Activated naive CD8-positive, alpha-beta T cell treated with anti-CD3 and anti-CD28 coated beads, Interleukin-2, amount 10 ng/mL, durations not matched to agents 7 days and 5 days (primary cell): Measurements from ENCODE around the gene PDGFB. TPM values are rescaled to one million over a fixed set of nuclear protein-coding genes. Genes with fewer than 3 reads are reported as not detected.

ENCODE experiments used
- ATAC-seq: fragments of 150-1000 bp; cut with Tn5 transposase; one replicate; pipeline ENCODE4 v1.10.0; 2021; ENCODE audit warnings: low read depth, moderate library complexity
- POLR2A ChIA-PET: fragments of 350-600 bp; sonication (Branson Sonifier 250); formaldehyde crosslinking; loops from one replicate; lab custom pipeline; 2021; ENCODE audit warnings: antibody characterized with exemption; lab: Charles Lee
- DNase-seq: peaks from one replicate; pipeline ENCODE4 v3.0.0; 2021
- H3K27ac Mint-ChIP-seq: one replicate; pipeline ENCODE4 v1.8.0; 2022; ENCODE audit warnings: mild to moderate bottlenecking, mixed read lengths
- H3K27me3 Mint-ChIP-seq: one replicate; pipeline ENCODE4 v1.8.0; 2022; ENCODE audit warnings: mild to moderate bottlenecking, moderate library complexity, mixed read lengths
- H3K36me3 Mint-ChIP-seq: one replicate; pipeline ENCODE4 v1.8.0; 2021; ENCODE audit warnings: mild to moderate bottlenecking, mixed read lengths
- H3K4me1 Mint-ChIP-seq: one replicate; pipeline ENCODE4 v1.8.0; 2021; ENCODE audit warnings: mixed read lengths
- H3K4me3 Mint-ChIP-seq: one replicate; pipeline ENCODE4 v1.8.0; 2022; ENCODE audit warnings: mild to moderate bottlenecking, moderate library complexity, mixed read lengths
- H3K9me3 Mint-ChIP-seq: one replicate; pipeline ENCODE4 v1.8.0; 2021; ENCODE audit warnings: mixed read lengths
- total RNA-seq, 2 experiments: library from RNA; stranded (reverse); gene quantifications; one replicate each; pipeline ENCODE4 v1.2.3, GENCODE V29; 2021

The PDGFB gene
- total RNA-seq, result 1 to 10 TPM; 7.2 to 7.9 TPM

GRCh38 chr22:39244496-39245129, at the start of gene PDGFB:
TSS of gene PDGFB (minus strand) at chr22:39244982. CDS start at chr22:39243963, 1,019 bp downstream.
- POLR2A ChIA-PET, result no interaction called here
- H3K27me3 Mint-ChIP-seq, result peaks cover 62% of the 10 kb centered on the region
- no peak within 1 kb of the TSS for H3K27ac Mint-ChIP-seq

DNA sequence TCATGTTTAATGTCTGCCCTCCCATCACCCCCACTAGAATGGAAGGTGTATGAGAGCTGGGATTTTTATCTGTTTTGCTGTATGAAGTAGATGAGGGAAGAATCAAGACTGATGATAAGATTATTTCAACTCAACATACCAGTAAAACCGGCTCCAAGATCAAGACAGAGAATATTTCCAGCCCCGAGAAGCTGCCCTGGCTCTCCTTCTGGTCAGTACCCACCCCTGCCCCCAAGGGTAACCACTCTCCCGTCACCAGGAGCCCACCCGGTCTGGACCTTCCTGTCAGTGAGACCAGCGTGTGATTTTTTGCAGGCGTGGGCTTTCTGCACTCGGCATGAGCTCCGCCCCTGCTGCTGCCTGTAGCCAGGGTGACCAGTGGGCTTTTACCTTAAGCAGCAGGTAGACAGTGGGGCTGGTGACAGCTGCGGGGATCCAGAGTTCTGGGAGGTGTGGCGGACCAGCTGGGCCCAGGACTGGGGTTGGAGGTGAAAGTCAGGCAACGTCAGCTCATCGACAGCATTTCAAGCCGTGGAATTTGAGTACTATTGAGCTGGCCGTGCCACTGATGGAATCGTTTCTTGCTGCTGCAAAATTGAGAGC, 49.1 kb upstream of the PDGFB start:
- Mint-ChIP-seq H3K4me1 (peaks cover 2% of the 10 kb centered on the region), H3K4me3 (no peak overlapping the region), H3K9me3 (no peaks in the 10 kb centered on the region), H3K27ac (peak overlapping the region; percentile 34), H3K36me3 (no peaks in the 10 kb centered on the region), H3K27me3 (peaks cover 10% of the 10 kb centered on the region)
- DNase-seq, result no peak
- POLR2A ChIA-PET, result no interaction called here
- ATAC-seq, result no peak

More at GRCh38 chr22:39244496-39245129, at the start of gene PDGFB:
- peak within 1 kb of the TSS; percentile 70 for H3K4me3 Mint-ChIP-seq
- no peak for ATAC-seq
- DNase-seq, result no peak
- peaks cover 2% of the 10 kb centered on the region for H3K36me3 Mint-ChIP-seq
- no peaks in the 10 kb centered on the region for H3K9me3 Mint-ChIP-seq
- peaks cover 19% of the 10 kb centered on the region for H3K4me1 Mint-ChIP-seq

DNA sequence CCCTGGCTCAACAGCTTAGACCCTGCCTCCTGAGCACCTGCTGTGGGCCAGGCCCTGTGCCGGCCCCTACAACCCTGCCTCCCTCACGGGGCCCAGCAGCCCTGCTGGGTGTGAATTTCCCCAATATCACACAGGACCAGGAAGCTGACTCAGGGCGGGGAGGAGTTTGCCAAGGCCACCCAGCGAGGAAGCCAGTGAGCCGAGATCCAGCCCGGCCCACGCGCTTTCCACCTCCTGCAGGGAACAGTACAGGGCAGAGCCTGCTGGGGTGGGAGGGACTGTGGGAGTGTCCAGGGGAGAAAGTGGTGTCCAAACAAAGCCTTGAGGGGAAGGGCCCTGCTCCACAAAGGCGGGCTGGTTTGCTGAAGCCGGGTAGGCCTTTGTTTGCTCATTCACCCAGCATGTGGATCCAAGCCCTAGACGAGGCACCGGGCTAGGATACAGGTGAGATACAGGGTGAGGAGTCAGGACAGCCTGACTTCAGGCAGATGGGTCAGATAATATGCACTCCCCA, 47.8 kb upstream of the PDGFB start:
- Mint-ChIP-seq H3K4me3 (no peak overlapping the region), H3K36me3 (no peaks in the 10 kb centered on the region), H3K9me3 (no peaks in the 10 kb centered on the region), H3K27me3 (peaks cover 8% of the 10 kb centered on the region), H3K27ac (no peak overlapping the region), H3K4me1 (no peaks in the 10 kb centered on the region)
- DNase-seq (no peak), ATAC-seq (no peak)
- POLR2A ChIA-PET, result no interaction called here

DNA sequence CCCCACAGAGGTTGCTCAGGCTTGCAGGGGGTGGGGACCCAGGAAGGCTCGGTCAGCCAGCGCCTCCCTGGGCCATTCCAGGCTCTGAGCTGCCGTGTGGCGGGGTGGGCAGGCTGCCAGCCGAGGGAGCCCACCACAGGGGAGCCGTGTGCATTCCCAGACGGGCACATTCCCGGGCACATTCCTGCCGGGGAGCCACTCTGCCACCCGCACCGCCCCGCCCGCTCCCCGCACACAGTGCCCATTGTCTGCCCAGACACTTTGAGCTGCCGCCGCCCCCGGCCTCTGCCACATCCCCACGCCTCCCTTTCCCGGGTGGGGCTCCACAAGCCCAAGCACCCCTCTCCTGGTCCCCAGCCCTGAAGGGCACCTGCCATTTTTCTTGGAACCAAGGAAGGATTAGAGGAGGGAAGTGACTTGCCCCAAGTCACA, 47.3 kb upstream of the PDGFB start:
- Mint-ChIP-seq H3K27me3 (peaks cover 11% of the 10 kb centered on the region), H3K36me3 (no peaks in the 10 kb centered on the region), H3K27ac (no peak overlapping the region), H3K4me3 (no peak overlapping the region), H3K9me3 (no peaks in the 10 kb centered on the region), H3K4me1 (peaks cover 3% of the 10 kb centered on the region)
- DNase-seq (no peak), ATAC-seq (no peak)
- POLR2A ChIA-PET, result interaction anchor here (0.5 kb wide), 1 partner anchor 293 kb away, joined by 5 read pairs; no protein-coding TSS in a partner anchor

DNA sequence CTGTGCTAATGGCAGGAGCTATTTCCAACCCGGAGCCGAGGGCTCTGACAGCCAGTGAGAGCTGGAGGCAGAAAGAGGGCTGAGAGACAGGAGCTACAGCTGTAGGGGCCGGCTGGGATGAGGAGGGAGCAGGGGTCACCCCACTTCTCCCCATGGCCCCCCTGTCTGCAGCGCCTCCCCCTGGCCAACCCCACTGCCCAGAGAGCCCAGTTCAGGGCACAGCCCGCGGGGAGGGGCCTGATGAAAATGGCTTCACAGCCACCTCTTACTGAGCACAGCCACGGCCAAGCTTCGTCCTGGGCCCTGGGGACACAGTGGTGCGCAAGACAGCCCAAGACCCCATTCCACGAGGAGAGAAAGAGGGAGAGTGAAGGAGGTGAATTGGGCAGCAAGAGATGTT, 46.7 kb upstream of the PDGFB start:
- Mint-ChIP-seq H3K27me3 (peaks cover 10% of the 10 kb centered on the region), H3K36me3 (no peaks in the 10 kb centered on the region), H3K9me3 (no peaks in the 10 kb centered on the region), H3K4me1 (peaks cover 3% of the 10 kb centered on the region), H3K4me3 (no peak overlapping the region), H3K27ac (no peak overlapping the region)
- DNase-seq (no peak), ATAC-seq (no peak)
- POLR2A ChIA-PET, result interaction anchor here (0.5 kb wide), 1 partner anchor 294 kb away, joined by 5 read pairs; no protein-coding TSS in a partner anchor

GRCh38 chr22:39290724-39291161, 46.0 kb upstream of the PDGFB start:
- H3K27me3 Mint-ChIP-seq, result peaks cover 9% of the 10 kb centered on the region
- H3K9me3 Mint-ChIP-seq, result no peaks in the 10 kb centered on the region
- ATAC-seq, result no peak
- POLR2A ChIA-PET, result no interaction called here
- H3K36me3 Mint-ChIP-seq, result no peaks in the 10 kb centered on the region
- H3K27ac Mint-ChIP-seq, result no peak overlapping the region
- DNase-seq, result no peak
- no peak overlapping the region for H3K4me3 Mint-ChIP-seq
- peaks cover 3% of the 10 kb centered on the region for H3K4me1 Mint-ChIP-seq

- Mint-ChIP-seq H3K4me1 (peaks cover 3% of the 10 kb centered on the region), H3K27me3 (peaks cover 10% of the 10 kb centered on the region), H3K9me3 (no peaks in the 10 kb centered on the region), H3K36me3 (no peaks in the 10 kb centered on the region), H3K4me3 (no peak overlapping the region), H3K27ac (no peak overlapping the region)
- no peak for DNase-seq
- POLR2A ChIA-PET, result no interaction called here
- ATAC-seq, result no peak
These were observed 45.4 kb upstream of the PDGFB start for GRCh38 chr22:39289975-39290720.

DNA sequence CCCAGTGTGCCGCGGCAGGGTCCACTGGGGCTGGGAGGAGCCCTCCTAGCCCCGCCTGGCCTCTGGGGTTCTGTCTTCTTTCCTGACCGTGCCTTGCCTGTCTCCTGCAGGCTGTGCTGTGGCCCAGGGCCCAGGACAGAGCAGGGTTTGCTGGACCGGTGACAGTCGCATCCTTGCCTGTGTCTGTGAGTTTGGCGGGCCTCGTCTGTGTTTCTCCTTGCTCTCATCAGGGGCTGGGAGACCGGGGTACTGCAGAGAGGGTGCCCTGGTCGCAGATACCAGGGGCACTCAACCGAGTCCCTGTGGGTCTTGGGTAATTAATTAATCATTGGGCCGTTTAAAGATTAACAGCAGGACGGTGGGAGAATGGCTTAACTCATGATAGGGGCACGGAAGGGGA, 44.8 kb upstream of the PDGFB start:
- Mint-ChIP-seq H3K27ac (no peak overlapping the region), H3K4me1 (peaks cover 3% of the 10 kb centered on the region), H3K9me3 (no peaks in the 10 kb centered on the region), H3K36me3 (no peaks in the 10 kb centered on the region), H3K4me3 (no peak overlapping the region), H3K27me3 (peaks cover 12% of the 10 kb centered on the region)
- POLR2A ChIA-PET, result no interaction called here
- ATAC-seq, result no peak
- no peak for DNase-seq

GRCh38 chr22:39288135-39288898, 43.5 kb upstream of the PDGFB start:
- ATAC-seq (no peak), DNase-seq (no peak)
- H3K4me3 Mint-ChIP-seq, result no peak overlapping the region
- H3K27ac Mint-ChIP-seq, result no peak overlapping the region
- H3K4me1 Mint-ChIP-seq, result peaks cover 3% of the 10 kb centered on the region
- POLR2A ChIA-PET, result no interaction called here
- H3K9me3 Mint-ChIP-seq, result no peaks in the 10 kb centered on the region
- no peaks in the 10 kb centered on the region for H3K36me3 Mint-ChIP-seq
- H3K27me3 Mint-ChIP-seq, result peaks cover 12% of the 10 kb centered on the region

- peak; percentile 24 for ATAC-seq
- POLR2A ChIA-PET, result interaction anchor here (0.9 kb wide), 1 partner anchor 96 kb away, joined by 3 read pairs; no protein-coding TSS in a partner anchor
- DNase-seq, result no peak
- Mint-ChIP-seq H3K4me3 (no peak overlapping the region), H3K9me3 (no peaks in the 10 kb centered on the region), H3K27me3 (peaks cover 12% of the 10 kb centered on the region), H3K36me3 (no peaks in the 10 kb centered on the region), H3K4me1 (peaks cover 3% of the 10 kb centered on the region), H3K27ac (no peak overlapping the region)
These were observed 42.4 kb upstream of the PDGFB start for GRCh38 chr22:39287076-39287725.

GRCh38 chr22:39284983-39285382, 40.2 kb upstream of the PDGFB start:
- H3K4me3 Mint-ChIP-seq, result no peak overlapping the region

DNA sequence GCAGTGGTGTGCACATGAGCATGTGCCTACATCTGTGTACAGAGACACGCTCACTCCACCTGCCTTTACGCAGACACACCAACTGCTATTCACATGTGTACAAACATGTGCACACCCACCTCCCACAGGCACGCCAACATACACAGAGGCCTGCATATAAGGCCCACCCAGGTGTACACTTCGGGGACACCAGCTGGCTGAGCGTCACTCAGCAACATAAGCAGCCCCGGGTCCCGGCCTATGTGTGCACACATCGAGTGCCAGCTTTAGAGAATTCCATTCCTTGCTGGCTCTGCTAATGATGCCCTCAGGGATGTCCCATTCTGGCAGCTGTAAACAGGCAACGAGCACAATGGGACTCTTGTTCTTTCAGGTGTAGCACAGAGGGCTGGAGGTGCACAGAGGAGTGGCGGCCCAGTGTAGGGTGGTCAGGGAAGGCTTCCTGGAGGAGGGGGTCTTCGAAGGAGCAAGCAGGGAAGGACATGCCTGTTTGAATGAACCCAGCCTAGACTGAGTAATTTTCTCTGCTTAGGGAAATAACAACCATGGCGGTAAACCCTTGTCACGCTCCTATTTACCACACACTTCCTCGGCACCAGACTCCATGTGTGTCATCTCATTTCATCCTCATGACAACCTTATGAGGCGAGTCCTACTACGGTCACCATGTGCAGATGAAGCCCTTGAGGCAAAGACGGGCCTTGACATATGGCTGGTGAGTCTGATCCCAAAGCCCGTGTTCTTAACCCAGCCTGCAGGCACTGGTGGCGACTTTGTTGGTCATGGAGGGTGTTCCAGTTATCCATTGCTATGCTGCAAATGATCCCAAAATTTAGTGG, 39.6 kb upstream of the PDGFB start:
- Mint-ChIP-seq H3K27me3 (peaks cover 22% of the 10 kb centered on the region), H3K36me3 (no peaks in the 10 kb centered on the region), H3K27ac (no peak overlapping the region), H3K4me3 (no peak overlapping the region), H3K4me1 (peaks cover 3% of the 10 kb centered on the region), H3K9me3 (no peaks in the 10 kb centered on the region)
- ATAC-seq (no peak), DNase-seq (no peak)
- POLR2A ChIA-PET, result no interaction called here

More at GRCh38 chr22:39284983-39285382, 40.2 kb upstream of the PDGFB start:
- H3K36me3 Mint-ChIP-seq, result no peaks in the 10 kb centered on the region
- H3K27me3 Mint-ChIP-seq, result peaks cover 17% of the 10 kb centered on the region
- ATAC-seq (no peak), DNase-seq (no peak)
- no peak overlapping the region for H3K27ac Mint-ChIP-seq
- POLR2A ChIA-PET, result no interaction called here
- peaks cover 3% of the 10 kb centered on the region for H3K4me1 Mint-ChIP-seq
- no peaks in the 10 kb centered on the region for H3K9me3 Mint-ChIP-seq
